ENCODE results near the gene HAO2.

HAO2 gene

DNA sequence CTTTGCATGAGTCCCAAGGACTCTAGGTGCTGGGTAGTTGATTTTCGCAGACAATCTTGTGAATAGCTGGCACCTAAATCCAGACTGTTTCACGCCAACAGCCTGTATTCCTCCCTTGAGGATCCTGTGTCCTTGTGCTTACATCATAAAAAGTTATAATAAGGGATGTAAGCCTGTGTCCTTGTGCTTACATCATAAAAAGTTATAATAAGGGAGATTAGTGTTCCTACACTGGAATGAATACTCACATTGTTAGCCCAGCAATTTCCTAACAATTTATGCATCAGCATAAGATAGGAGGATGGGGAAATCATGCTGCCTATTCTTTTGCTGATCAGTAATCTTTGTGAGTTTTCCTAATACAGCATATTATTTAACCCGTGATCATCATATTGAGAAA, 42.4 kb downstream of the HAO2 start:
- in situ Hi-C loops (cut with HindIII; ENCODE audit: low pct_ligation_motif_present, low sequenced_read_pairs): no loop called here
- no peak overlapping the region for H3K4me3 ChIP-seq (ENCODE audit: low read depth, low read length)
- TF ChIP-seq, protein P1, sequence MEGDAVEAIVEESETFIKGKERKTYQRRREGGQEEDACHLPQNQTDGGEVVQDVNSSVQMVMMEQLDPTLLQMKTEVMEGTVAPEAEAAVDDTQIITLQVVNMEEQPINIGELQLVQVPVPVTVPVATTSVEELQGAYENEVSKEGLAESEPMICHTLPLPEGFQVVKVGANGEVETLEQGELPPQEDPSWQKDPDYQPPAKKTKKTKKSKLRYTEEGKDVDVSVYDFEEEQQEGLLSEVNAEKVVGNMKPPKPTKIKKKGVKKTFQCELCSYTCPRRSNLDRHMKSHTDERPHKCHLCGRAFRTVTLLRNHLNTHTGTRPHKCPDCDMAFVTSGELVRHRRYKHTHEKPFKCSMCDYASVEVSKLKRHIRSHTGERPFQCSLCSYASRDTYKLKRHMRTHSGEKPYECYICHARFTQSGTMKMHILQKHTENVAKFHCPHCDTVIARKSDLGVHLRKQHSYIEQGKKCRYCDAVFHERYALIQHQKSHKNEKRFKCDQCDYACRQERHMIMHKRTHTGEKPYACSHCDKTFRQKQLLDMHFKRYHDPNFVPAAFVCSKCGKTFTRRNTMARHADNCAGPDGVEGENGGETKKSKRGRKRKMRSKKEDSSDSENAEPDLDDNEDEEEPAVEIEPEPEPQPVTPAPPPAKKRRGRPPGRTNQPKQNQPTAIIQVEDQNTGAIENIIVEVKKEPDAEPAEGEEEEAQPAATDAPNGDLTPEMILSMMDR (IDR thresholded peaks at IDR 0.05; ENCODE audit: low read depth, low read length, missing control alignments): no peak
- DNase-seq: no peak
- no peaks in the 10 kb centered on the region for H3K27me3 ChIP-seq (replicated peaks)
- no peak overlapping the region for H3K27ac ChIP-seq
- H3K36me3 ChIP-seq (replicated peaks): no peaks in the 10 kb centered on the region

DNA sequence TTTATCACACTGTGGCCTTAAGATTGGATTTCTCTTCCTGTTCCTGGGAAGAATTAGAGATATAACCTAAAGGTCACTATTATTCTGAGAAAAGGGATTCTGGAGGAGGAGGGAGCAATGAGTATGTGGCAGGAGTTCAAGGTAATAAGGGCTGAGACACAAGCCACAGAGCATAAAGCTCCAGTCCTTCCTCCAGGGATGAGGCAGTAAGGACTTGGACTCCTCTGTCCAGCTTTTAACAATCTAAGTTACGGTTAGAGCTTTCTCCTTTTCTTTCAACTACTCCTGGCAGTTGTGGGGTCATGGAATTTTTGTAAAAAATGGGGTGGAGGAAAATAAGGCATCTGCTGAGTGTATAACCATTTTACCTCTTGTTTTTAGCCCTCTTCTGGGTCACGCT, 46.4 kb downstream of the HAO2 start, which contains the start of gene HSD3B2:
HSD3B2 (plus strand) TSS at position 201 of the 400 bp plus-strand sequence. CDS start 270 bp downstream, outside the sequence.
- Histone ChIP-seq H3K27me3 (replicated peaks) (no peaks in the 10 kb centered on the region), H3K27ac (no peak within 1 kb of the TSS), H3K4me3 (ENCODE audit: low read depth, low read length) (no peak within 1 kb of the TSS), H3K36me3 (replicated peaks) (no peaks in the 10 kb centered on the region)
- TF ChIP-seq, protein P1 (IDR thresholded peaks at IDR 0.05; ENCODE audit: low read depth, low read length, missing control alignments): no peak
- no peak for DNase-seq
- in situ Hi-C loops (cut with HindIII; ENCODE audit: low pct_ligation_motif_present, low sequenced_read_pairs): no loop called here

DNA sequence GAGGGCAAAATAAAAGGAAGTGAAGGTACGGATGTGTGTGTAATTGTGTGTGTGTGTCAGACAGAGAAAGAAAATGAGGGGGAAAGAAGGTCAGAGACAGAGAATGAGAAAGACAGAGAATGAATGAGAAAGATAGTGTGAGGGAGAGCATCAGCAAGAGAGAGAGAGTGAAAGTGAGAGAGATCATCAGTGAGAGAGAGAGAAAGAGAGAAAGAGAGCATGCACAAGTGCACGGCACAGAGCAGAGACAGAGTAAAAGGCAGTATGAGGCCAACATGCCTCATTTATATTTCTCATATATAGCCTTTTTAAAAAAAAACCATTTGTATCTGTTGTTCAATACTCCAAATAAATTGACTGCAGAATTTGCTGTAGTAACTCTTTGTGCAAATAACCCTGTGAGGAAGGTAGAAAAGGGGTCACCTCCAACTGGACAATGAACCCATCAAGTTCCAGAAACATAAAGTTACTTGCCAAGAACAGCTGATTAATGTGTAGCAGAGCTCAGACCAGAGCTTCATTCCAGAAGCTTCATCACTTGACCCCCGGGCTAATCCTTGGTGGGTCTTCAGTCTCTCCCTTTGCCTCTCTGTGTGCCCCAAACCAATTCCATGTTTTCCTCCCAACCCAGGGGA, 47.5 kb downstream of the HAO2 start:
- Histone ChIP-seq H3K27me3 (replicated peaks) (no peaks in the 10 kb centered on the region), H3K36me3 (replicated peaks) (no peaks in the 10 kb centered on the region), H3K27ac (no peak overlapping the region), H3K4me3 (ENCODE audit: low read depth, low read length) (no peak overlapping the region)
- in situ Hi-C loops (cut with HindIII; ENCODE audit: low pct_ligation_motif_present, low sequenced_read_pairs): no loop called here
- DNase-seq: no peak
- TF ChIP-seq, protein P1 (IDR thresholded peaks at IDR 0.05; ENCODE audit: low read depth, low read length, missing control alignments): no peak

DNA sequence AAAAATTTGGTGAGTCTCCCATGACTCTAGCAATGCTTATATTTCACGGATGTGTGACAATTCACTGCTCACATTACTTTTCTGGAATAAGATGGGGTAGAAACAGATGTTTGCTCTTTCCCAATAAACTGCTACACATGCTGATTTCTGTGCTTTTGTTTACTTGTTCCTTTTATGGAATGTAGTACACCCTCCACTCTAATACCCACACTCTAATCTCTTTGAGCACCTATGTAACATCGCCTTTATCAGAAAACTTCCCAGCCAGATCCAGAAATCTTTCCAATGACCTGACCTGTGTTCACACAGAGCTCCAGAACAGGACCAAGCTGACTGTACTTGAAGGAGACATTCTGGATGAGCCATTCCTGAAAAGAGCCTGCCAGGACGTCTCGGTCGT, 50.5 kb downstream of the HAO2 start:
- TF ChIP-seq, protein P1 (IDR thresholded peaks at IDR 0.05; ENCODE audit: low read depth, low read length, missing control alignments): no peak
- no peak overlapping the region for H3K27ac ChIP-seq
- no peaks in the 10 kb centered on the region for H3K36me3 ChIP-seq (replicated peaks)
- no peak overlapping the region for H3K4me3 ChIP-seq (ENCODE audit: low read depth, low read length)
- DNase-seq: no peak
- in situ Hi-C loops (cut with HindIII; ENCODE audit: low pct_ligation_motif_present, low sequenced_read_pairs): no loop called here
- H3K27me3 ChIP-seq (replicated peaks): no peaks in the 10 kb centered on the region

GRCh38 chr1:119420638-119421037, 52.1 kb downstream of the HAO2 start:
- H3K27ac ChIP-seq: no peak overlapping the region
- TF ChIP-seq, protein P1 (IDR thresholded peaks at IDR 0.05; ENCODE audit: low read depth, low read length, missing control alignments): no peak
- in situ Hi-C loops (cut with HindIII; ENCODE audit: low pct_ligation_motif_present, low sequenced_read_pairs): no loop called here
- H3K4me3 ChIP-seq (ENCODE audit: low read depth, low read length): no peak overlapping the region
- no peaks in the 10 kb centered on the region for H3K36me3 ChIP-seq (replicated peaks)
- H3K27me3 ChIP-seq (replicated peaks): no peaks in the 10 kb centered on the region
- DNase-seq: no peak

DNA sequence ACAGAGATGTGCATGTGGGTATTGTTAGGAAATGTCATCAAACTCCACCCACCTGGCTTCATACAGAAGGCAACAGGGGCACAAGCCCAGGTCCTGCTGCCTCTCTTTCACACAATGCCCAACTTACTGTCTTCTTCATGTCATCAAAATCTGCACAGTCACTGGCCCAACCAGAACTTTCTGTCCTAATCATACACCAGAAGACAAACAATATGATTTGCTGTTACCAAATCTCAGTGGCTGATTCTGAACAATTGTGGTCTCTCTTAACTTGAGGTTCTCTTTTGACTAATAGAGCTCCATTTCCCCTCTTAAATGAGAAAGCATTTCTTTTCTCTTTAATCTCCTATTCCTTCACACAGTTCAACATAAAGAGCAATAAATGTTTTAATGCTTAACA, 54.0 kb downstream of the HAO2 start:
- no peaks in the 10 kb centered on the region for H3K36me3 ChIP-seq (replicated peaks)
- H3K27ac ChIP-seq: no peak overlapping the region
- TF ChIP-seq, protein P1 (IDR thresholded peaks at IDR 0.05; ENCODE audit: low read depth, low read length, missing control alignments): no peak
- DNase-seq: no peak
- in situ Hi-C loops (cut with HindIII; ENCODE audit: low pct_ligation_motif_present, low sequenced_read_pairs): no loop called here
- H3K4me3 ChIP-seq (ENCODE audit: low read depth, low read length): no peak overlapping the region
- H3K27me3 ChIP-seq (replicated peaks): no peaks in the 10 kb centered on the region

Data from brain microvascular endothelial cell (primary cell).